DOHH2 (cell line): ENCODE data around the gene XRCC1.

Source experiments
- EZH2phosphoT487 ChIP-seq: fragments of 200-600 bp; sonication (generic); IDR thresholded peaks from 2 replicates; pipeline ENCODE4 v1.6.1; 2017; ENCODE audit warnings: borderline replicate concordance, mild to moderate bottlenecking, antibody characterized with exemption, low read length, moderate library complexity, mixed read lengths
- TF ChIP-seq, protein P1 (sequence below): fragments of 200-600 bp; sonication (generic); IDR thresholded peaks from one replicate; pipeline ENCODE4 v1.5.1; 2014; ENCODE audit warnings: antibody characterized with exemption, mild to moderate bottlenecking, low read depth, low read length; ENCODE audit not compliant: poor library complexity, severe bottlenecking

DNA sequence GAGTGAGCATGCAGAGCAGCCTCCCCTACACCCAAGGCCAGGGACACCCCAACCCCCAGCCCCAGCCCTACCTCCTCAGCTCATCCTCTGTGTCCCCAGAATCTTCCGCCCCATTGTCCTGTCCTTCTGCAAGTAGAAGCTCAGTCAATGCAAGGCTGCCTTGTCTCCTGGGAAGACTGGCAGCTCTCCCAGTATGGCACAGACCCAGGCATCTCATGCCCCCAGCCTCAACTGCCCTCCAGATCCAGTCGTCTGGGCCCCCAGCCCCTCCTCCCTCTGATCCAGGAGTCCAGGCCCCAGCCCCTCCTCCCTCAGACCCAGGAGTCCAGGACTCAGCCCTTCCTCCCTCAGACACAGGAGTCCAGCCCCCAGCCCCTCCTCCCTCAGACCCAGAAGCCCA, 29.3 kb downstream of the XRCC1 start:
- TF ChIP-seq, protein P1, sequence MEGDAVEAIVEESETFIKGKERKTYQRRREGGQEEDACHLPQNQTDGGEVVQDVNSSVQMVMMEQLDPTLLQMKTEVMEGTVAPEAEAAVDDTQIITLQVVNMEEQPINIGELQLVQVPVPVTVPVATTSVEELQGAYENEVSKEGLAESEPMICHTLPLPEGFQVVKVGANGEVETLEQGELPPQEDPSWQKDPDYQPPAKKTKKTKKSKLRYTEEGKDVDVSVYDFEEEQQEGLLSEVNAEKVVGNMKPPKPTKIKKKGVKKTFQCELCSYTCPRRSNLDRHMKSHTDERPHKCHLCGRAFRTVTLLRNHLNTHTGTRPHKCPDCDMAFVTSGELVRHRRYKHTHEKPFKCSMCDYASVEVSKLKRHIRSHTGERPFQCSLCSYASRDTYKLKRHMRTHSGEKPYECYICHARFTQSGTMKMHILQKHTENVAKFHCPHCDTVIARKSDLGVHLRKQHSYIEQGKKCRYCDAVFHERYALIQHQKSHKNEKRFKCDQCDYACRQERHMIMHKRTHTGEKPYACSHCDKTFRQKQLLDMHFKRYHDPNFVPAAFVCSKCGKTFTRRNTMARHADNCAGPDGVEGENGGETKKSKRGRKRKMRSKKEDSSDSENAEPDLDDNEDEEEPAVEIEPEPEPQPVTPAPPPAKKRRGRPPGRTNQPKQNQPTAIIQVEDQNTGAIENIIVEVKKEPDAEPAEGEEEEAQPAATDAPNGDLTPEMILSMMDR, result no peak
- no peak for TF ChIP-seq EZH2phosphoT487
